ENCODE data around the gene PBX4. TPM values are rescaled to one million over a fixed set of nuclear protein-coding genes. Genes with fewer than 3 reads are reported as not detected.

PBX4 gene
- total RNA-seq, 1 donor from 2014 or later, result 0.53 TPM

DNA sequence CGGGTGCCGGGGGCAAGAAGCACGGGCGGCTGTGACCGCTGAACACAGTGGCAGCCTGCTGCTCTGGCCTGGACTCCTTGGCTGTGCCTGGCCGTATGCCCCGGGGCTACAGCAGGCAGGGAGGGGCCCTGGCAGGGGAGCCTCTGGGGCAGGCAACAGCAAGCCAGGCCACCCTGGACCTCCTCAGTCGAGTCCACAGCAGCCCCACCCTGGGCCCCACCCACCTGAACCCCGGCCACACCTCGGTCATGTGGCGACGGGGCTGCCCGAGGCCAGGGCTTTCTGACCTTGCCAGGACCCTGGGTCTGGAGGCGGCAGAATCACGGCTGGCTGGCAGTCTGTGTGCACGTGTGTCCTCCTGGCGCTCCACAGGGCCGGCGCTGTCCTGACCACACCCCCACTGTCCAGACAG, 71.7 kb downstream of the PBX4 start:
- peaks cover 4% of the 10 kb centered on the region for H3K27me3 ChIP-seq (ENCODE audit: control insufficient read depth, insufficient read depth, low read length)
- TF ChIP-seq, protein P1, sequence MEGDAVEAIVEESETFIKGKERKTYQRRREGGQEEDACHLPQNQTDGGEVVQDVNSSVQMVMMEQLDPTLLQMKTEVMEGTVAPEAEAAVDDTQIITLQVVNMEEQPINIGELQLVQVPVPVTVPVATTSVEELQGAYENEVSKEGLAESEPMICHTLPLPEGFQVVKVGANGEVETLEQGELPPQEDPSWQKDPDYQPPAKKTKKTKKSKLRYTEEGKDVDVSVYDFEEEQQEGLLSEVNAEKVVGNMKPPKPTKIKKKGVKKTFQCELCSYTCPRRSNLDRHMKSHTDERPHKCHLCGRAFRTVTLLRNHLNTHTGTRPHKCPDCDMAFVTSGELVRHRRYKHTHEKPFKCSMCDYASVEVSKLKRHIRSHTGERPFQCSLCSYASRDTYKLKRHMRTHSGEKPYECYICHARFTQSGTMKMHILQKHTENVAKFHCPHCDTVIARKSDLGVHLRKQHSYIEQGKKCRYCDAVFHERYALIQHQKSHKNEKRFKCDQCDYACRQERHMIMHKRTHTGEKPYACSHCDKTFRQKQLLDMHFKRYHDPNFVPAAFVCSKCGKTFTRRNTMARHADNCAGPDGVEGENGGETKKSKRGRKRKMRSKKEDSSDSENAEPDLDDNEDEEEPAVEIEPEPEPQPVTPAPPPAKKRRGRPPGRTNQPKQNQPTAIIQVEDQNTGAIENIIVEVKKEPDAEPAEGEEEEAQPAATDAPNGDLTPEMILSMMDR (IDR thresholded peaks at IDR 0.05; ENCODE audit: insufficient read depth, low read length, severe bottlenecking), result no peak
- FAIRE-seq (no peak), DNase-seq (ENCODE audit: low read depth) (no peak)
- H3K4me3 ChIP-seq (ENCODE audit: low read depth, low read length), result no peak overlapping the region
- no peaks in the 10 kb centered on the region for H3K36me3 ChIP-seq (ENCODE audit: control insufficient read depth, insufficient read depth, low read length)

DNA sequence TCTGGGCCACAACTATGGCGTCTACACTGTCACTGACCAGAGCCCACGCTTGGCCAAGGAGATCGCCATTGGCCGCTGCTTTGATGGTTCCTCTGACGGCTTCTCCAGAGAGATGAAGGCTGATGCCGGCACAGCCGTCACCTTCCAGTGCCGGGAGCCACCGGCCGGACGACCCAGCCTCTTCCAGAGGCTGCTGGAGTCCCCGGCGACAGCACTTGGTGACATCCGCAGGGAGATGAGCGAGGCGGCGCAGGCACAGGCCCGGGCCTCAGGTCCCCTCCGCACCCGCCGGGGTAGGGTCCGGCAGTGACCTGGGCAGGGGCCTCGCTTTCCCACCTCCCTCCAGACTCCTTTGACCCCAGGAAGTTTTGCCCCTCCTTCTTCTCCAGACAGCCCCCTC, 72.8 kb downstream of the PBX4 start:
- no peak overlapping the region for H3K4me3 ChIP-seq (ENCODE audit: low read depth, low read length)
- TF ChIP-seq, protein P1 (IDR thresholded peaks at IDR 0.05; ENCODE audit: insufficient read depth, low read length, severe bottlenecking), result no peak
- peaks cover 4% of the 10 kb centered on the region for H3K27me3 ChIP-seq (ENCODE audit: control insufficient read depth, insufficient read depth, low read length)
- no peak for DNase-seq (ENCODE audit: low read depth)
- FAIRE-seq, result no peak
- H3K36me3 ChIP-seq (ENCODE audit: control insufficient read depth, insufficient read depth, low read length), result no peaks in the 10 kb centered on the region

DNA sequence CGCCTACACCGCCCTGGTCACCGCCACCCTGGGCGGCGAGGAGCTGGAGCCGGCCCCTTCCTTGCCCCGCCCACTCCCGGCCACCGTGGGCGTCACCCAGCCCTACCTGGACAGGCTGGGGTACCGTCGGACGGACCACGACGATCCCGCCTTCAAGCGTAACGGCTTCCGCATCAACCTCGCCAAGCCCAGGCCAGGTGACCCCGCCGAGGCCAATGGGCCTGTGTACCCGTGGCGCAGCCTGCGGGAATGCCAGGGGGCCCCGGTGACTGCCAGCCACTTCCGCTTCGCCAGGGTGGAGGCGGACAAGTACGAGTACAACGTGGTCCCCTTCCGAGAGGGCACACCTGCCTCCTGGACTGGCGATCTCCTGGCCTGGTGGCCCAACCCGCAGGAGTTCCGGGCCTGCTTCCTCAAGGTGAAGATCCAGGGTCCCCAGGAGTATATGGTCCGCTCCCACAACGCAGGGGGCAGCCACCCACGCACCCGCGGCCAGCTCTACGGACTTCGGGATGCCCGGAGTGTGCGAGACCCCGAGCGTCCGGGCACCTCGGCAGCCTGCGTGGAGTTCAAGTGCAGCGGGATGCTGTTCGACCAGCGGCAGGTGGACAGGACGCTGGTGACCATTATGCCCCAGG, 73.4 kb downstream of the PBX4 start:
- DNase-seq (ENCODE audit: low read depth) (no peak), FAIRE-seq (no peak)
- TF ChIP-seq, protein P1 (IDR thresholded peaks at IDR 0.05; ENCODE audit: insufficient read depth, low read length, severe bottlenecking), result no peak
- peaks cover 4% of the 10 kb centered on the region for H3K27me3 ChIP-seq (ENCODE audit: control insufficient read depth, insufficient read depth, low read length)
- H3K4me3 ChIP-seq (ENCODE audit: low read depth, low read length), result no peak overlapping the region
- no peaks in the 10 kb centered on the region for H3K36me3 ChIP-seq (ENCODE audit: control insufficient read depth, insufficient read depth, low read length)

DNA sequence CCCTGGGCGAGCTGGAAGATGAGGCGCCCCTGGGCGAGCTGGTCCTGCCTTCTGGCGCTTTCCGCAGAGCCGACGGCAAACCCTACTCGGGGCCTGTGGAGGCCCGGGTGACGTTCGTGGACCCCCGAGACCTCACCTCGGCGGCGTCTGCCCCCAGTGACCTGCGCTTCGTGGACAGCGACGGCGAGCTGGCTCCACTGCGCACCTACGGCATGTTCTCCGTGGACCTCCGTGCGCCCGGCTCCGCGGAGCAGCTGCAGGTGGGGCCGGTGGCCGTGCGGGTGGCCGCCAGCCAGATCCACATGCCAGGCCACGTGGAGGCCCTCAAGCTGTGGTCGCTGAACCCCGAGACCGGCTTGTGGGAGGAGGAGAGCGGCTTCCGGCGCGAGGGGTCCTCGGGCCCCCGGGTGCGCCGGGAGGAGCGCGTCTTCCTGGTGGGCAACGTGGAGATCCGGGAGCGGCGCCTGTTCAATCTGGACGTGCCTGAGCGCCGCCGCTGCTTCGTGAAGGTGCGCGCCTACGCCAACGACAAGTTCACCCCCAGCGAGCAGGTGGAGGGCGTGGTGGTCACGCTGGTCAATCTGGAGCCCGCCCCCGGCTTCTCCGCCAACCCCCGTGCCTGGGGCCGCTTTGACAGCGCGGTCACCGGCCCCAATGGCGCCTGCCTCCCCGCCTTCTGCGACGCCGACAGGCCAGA, 74.1 kb downstream of the PBX4 start:
- peaks cover 7% of the 10 kb centered on the region for H3K27me3 ChIP-seq (ENCODE audit: control insufficient read depth, insufficient read depth, low read length)
- no peak for DNase-seq (ENCODE audit: low read depth)
- H3K36me3 ChIP-seq (ENCODE audit: control insufficient read depth, insufficient read depth, low read length), result no peaks in the 10 kb centered on the region
- FAIRE-seq, result no peak
- no peak overlapping the region for H3K4me3 ChIP-seq (ENCODE audit: low read depth, low read length)
- TF ChIP-seq, protein P1 (IDR thresholded peaks at IDR 0.05; ENCODE audit: insufficient read depth, low read length, severe bottlenecking), result no peak

DNA sequence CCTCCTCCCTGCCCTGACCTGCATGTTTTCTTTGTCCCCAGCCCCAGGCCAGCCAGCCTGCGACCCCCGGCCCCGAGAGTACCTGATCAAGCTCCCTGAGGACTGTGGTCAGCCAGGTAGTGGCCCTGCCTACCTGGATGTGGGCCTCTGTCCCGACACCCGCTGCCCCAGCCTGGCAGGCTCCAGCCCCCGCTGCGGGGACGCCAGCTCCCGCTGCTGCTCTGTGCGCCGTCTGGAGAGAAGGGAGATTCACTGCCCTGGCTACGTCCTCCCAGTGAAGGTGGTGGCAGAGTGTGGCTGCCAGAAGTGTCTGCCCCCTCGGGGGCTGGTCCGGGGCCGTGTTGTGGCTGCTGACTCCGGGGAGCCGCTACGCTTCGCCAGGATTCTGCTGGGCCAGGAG, 74.8 kb downstream of the PBX4 start:
- TF ChIP-seq, protein P1 (IDR thresholded peaks at IDR 0.05; ENCODE audit: insufficient read depth, low read length, severe bottlenecking), result no peak
- no peak for DNase-seq (ENCODE audit: low read depth)
- H3K36me3 ChIP-seq (ENCODE audit: control insufficient read depth, insufficient read depth, low read length), result no peaks in the 10 kb centered on the region
- H3K4me3 ChIP-seq (ENCODE audit: low read depth, low read length), result no peak overlapping the region
- H3K27me3 ChIP-seq (ENCODE audit: control insufficient read depth, insufficient read depth, low read length), result peaks cover 11% of the 10 kb centered on the region
- no peak for FAIRE-seq
